GM23338 (cell line): ENCODE data around the gene GPN2. TPM values are rescaled to one million over a fixed set of nuclear protein-coding genes. Genes with fewer than 3 reads are reported as not detected.

Source experiments
- ATAC-seq: fragments of 200-7000 bp; cut with Tn5 transposase; 3 replicates; pipeline ENCODE4 v1.9.1; 2020
- DNase-seq: peaks from one replicate; pipeline ENCODE4 v3.0.0-alpha.2; 2015; ENCODE audit warnings: low spot score
- H2AFZ ChIP-seq: fragments of 200-600 bp; sonication (generic); 2 replicates; pipeline ENCODE4 v1.8.0; 2016; ENCODE audit warnings: antibody characterized with exemption, mild to moderate bottlenecking, moderate library complexity
- H3F3A ChIP-seq: fragments of 200-600 bp; sonication (generic); replicated peaks from 2 replicates; pipeline ENCODE4 v1.8.0; 2017; ENCODE audit warnings: antibody characterized with exemption, mixed run types, low read depth
- H3K27ac ChIP-seq: fragments of 200-600 bp; sonication (generic); 2 replicates; pipeline ENCODE4 v1.6.1; 2016; ENCODE audit warnings: low read depth
- H3K27me3 ChIP-seq: fragments of 200-600 bp; sonication (generic); 2 replicates; pipeline ENCODE4 v1.8.0; 2016; ENCODE audit warnings: mild to moderate bottlenecking, mixed run types, moderate library complexity; ENCODE audit not compliant: insufficient read depth
- H3K36me3 ChIP-seq: fragments of 200-600 bp; sonication (generic); 2 replicates; pipeline ENCODE4 v1.8.0; 2016; ENCODE audit warnings: mild to moderate bottlenecking; ENCODE audit not compliant: insufficient read depth
- H3K4me1 ChIP-seq: fragments of 200-600 bp; sonication (generic); 2 replicates; pipeline ENCODE4 v1.8.0; 2016; ENCODE audit warnings: mild to moderate bottlenecking, moderate library complexity; ENCODE audit not compliant: insufficient read depth
- H3K4me2 ChIP-seq: fragments of 200-600 bp; sonication (generic); 2 replicates; pipeline ENCODE4 v1.7.1; 2017; ENCODE audit warnings: mixed run types
- H3K4me3 ChIP-seq: fragments of 200-600 bp; sonication (generic); 2 replicates; pipeline ENCODE4 v1.6.1; 2016; ENCODE audit warnings: mixed run types
- H3K79me2 ChIP-seq: fragments of 200-600 bp; sonication (generic); replicated peaks from 2 replicates; pipeline ENCODE4 v1.8.0; 2017; ENCODE audit warnings: mild to moderate bottlenecking; ENCODE audit not compliant: insufficient read depth
- H3K9me2 ChIP-seq: fragments of 200-600 bp; sonication (generic); 2 replicates; pipeline ENCODE4 v1.8.0; 2017; ENCODE audit not compliant: insufficient read depth
- H4K20me1 ChIP-seq: fragments of 200-600 bp; sonication (generic); replicated peaks from 2 replicates; pipeline ENCODE4 v1.8.0; 2017; ENCODE audit warnings: mild to moderate bottlenecking; ENCODE audit not compliant: insufficient read depth
- H3K27ac Mint-ChIP-seq: 2 replicates; pipeline ENCODE4 v1.8.0; 2020; ENCODE audit warnings: inconsistent platforms, mild to moderate bottlenecking, moderate library complexity, mixed read lengths
- H3K27me3 Mint-ChIP-seq: 3 replicates; pipeline ENCODE4 v1.8.0; 2022; ENCODE audit warnings: low read depth, mild to moderate bottlenecking, moderate library complexity, mixed read lengths, inconsistent platforms; ENCODE audit not compliant: insufficient read depth, poor library complexity
- H3K36me3 Mint-ChIP-seq: 3 replicates; pipeline ENCODE4 v1.8.0; 2021; ENCODE audit warnings: low read depth, mild to moderate bottlenecking, inconsistent platforms, moderate library complexity, mixed read lengths
- H3K4me1 Mint-ChIP-seq: 3 replicates; pipeline ENCODE4 v1.8.0; 2020; ENCODE audit warnings: mild to moderate bottlenecking, inconsistent platforms, mixed read lengths
- H3K4me3 Mint-ChIP-seq: 3 replicates; pipeline ENCODE4 v1.8.0; 2021; ENCODE audit warnings: moderate library complexity, mild to moderate bottlenecking, inconsistent platforms, mixed read lengths
- H3K9me3 Mint-ChIP-seq: 3 replicates; pipeline ENCODE4 v1.8.0; 2020; ENCODE audit warnings: moderate library complexity, mild to moderate bottlenecking, inconsistent platforms, mixed read lengths
- CREB1 ChIP-seq: fragments of 250-450 bp; sonication (Bioruptor Pico); IDR thresholded peaks from 2 replicates; pipeline ENCODE4 v1.5.0; 2020; ENCODE audit warnings: low read depth, mild to moderate bottlenecking, moderate library complexity
- ETS1 ChIP-seq: IDR thresholded peaks from 2 replicates; pipeline ENCODE4 v1.6.1; 2016; ENCODE audit warnings: antibody characterized with exemption
- EZH2 ChIP-seq: fragments of 200-600 bp; sonication (generic); IDR thresholded peaks from one replicate; pipeline ENCODE4 v1.8.0; 2017; ENCODE audit warnings: antibody characterized with exemption, mild to moderate bottlenecking, low read depth; ENCODE audit not compliant: unreplicated experiment
- EZH2phosphoT487 ChIP-seq: fragments of 200-600 bp; sonication (generic); IDR thresholded peaks from one replicate; pipeline ENCODE4 v1.8.1; 2018; ENCODE audit warnings: antibody characterized with exemption; ENCODE audit not compliant: unreplicated experiment
- JUNB ChIP-seq: IDR thresholded peaks from one replicate; pipeline ENCODE4 v1.6.1; 2016; ENCODE audit warnings: antibody characterized with exemption; ENCODE audit not compliant: unreplicated experiment
- NANOG ChIP-seq: IDR thresholded peaks from 2 replicates; pipeline ENCODE4 v1.6.1; 2016; ENCODE audit warnings: antibody characterized with exemption, borderline replicate concordance
- POLR2AphosphoS5 ChIP-seq: IDR thresholded peaks from 2 replicates; pipeline ENCODE4 v1.6.1; 2016; ENCODE audit warnings: antibody characterized with exemption, low read depth
- STAT1 ChIP-seq: IDR thresholded peaks from one replicate; pipeline ENCODE4 v1.6.1; 2016; ENCODE audit warnings: antibody characterized with exemption; ENCODE audit not compliant: unreplicated experiment
- ZNF114 ChIP-seq: fragments of 250-450 bp; sonication (Bioruptor Pico); IDR thresholded peaks from 2 replicates; pipeline ENCODE4 v1.5.0; 2020; ENCODE audit warnings: mild to moderate bottlenecking, moderate library complexity
- ZNF331 ChIP-seq: fragments of 250-450 bp; sonication (Bioruptor Pico); IDR thresholded peaks from 2 replicates; pipeline ENCODE4 v1.5.0; 2020; ENCODE audit warnings: low read depth, mild to moderate bottlenecking, moderate library complexity
- polyA plus RNA-seq: library from polyadenylated mRNA; unstranded; fragments of >200 nt; fragmentation: Nextera tagmentation; extraction: Ambion mirVana; gene quantifications from 2 replicates; pipeline ENCODE4 v1.2.1, GENCODE V29; 2016
- total RNA-seq: library from RNA; depleted of rRNA; stranded (reverse); fragments of >200 nt; shearing (Covaris generic); gene quantifications from 2 replicates; pipeline ENCODE4 v1.2.3, GENCODE V29; 2014
- TF ChIP-seq, protein P1 (sequence below): IDR thresholded peaks from one replicate; pipeline ENCODE4 v1.6.1; 2018; ENCODE audit warnings: antibody characterized with exemption; ENCODE audit not compliant: unreplicated experiment
- TF ChIP-seq, protein P2 (sequence below), 2 experiments: fragments of 200-600 bp in 1 of 2; sonication (generic) in 1 of 2; conservative IDR thresholded peaks; 2 replicates each; pipeline versions ENCODE4 v1.5.1 to v1.6.1; 2016 to 2017; ENCODE audit warnings: antibody characterized with exemption in 2 of 2, low read depth in 2 of 2, mild to moderate bottlenecking in 2 of 2, moderate library complexity in 1 of 2
- TF ChIP-seq, protein P3 (sequence below): fragments of 250-450 bp; sonication (Bioruptor Pico); IDR thresholded peaks from 2 replicates; pipeline ENCODE4 v1.5.0; 2020; ENCODE audit warnings: mild to moderate bottlenecking, moderate library complexity

Gene GPN2
- total and polyA plus RNA-seq, 2 experiments from 2014 or later: 10.1 to 19.4 TPM

DNA sequence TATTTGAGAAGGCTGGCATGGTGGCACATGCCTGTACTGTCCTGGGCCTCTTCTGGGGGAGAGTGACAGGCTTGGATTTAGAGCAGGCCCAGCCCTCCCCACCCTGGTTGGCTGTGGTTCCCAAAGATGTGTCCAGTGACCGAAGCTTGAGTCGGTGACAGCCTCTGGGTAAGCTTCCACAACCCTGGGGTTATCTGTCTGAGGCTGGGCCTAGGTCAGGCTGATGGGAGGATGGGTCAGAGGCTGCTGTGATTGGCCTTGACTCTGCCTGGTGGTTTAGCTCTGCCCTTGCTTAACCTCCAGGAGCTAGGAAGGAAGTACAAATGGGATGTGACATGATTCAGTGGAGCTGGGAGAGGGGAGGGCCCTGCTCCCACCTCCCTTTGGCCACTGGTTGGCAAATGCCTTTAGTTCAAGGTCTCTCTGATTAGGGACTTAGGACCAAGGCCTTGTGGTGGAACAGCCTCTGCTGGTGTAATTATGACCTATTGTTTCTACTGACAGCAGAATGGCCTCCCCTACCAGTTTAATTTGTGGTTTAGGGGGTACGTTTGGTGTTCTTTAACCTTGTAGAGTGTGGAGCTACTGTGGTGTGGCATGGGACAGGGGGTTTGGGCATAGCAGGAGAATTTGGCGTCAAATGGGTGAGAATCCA is 48.0 kb upstream of the GPN2 start (continued):
- TF ChIP-seq, protein P1, sequence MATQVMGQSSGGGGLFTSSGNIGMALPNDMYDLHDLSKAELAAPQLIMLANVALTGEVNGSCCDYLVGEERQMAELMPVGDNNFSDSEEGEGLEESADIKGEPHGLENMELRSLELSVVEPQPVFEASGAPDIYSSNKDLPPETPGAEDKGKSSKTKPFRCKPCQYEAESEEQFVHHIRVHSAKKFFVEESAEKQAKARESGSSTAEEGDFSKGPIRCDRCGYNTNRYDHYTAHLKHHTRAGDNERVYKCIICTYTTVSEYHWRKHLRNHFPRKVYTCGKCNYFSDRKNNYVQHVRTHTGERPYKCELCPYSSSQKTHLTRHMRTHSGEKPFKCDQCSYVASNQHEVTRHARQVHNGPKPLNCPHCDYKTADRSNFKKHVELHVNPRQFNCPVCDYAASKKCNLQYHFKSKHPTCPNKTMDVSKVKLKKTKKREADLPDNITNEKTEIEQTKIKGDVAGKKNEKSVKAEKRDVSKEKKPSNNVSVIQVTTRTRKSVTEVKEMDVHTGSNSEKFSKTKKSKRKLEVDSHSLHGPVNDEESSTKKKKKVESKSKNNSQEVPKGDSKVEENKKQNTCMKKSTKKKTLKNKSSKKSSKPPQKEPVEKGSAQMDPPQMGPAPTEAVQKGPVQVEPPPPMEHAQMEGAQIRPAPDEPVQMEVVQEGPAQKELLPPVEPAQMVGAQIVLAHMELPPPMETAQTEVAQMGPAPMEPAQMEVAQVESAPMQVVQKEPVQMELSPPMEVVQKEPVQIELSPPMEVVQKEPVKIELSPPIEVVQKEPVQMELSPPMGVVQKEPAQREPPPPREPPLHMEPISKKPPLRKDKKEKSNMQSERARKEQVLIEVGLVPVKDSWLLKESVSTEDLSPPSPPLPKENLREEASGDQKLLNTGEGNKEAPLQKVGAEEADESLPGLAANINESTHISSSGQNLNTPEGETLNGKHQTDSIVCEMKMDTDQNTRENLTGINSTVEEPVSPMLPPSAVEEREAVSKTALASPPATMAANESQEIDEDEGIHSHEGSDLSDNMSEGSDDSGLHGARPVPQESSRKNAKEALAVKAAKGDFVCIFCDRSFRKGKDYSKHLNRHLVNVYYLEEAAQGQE: no peak
- TF ChIP-seq POLR2AphosphoS5: no peak

DNA sequence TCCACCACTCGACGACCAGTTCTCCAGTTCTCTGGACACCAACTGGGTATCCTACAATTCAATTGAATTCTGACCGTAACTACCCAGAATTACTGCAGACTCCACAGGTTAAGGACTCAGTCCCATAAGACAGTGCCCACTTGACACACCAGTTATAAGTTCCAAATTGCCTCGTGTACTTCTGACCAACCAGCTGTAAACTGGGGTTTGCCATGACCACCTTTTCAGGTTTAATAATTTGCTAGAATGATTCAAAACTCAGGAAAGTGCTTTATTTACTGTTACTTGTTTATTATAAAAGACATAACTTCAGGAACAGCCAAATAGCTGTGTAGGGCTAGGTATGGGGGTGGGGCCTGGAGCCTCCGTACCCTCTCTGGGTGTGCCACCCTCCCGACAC is 46.7 kb upstream of the GPN2 start:
- Mint-ChIP-seq H3K4me3 (no peak overlapping the region), H3K27ac (no peak overlapping the region), H3K36me3 (peaks cover 63% of the 10 kb centered on the region), H3K4me1 (0 out of 3 replicates have a peak, but pooled peaks cover 3% of the 10 kb centered on the region), H3K9me3 (no peaks in the 10 kb centered on the region), H3K27me3 (peaks cover 3% of the 10 kb centered on the region)
- 0 out of 2 replicates have a peak, but pooled peaks cover 7% of the 10 kb centered on the region for H3K4me1 ChIP-seq
- TF ChIP-seq ETS1 (no peak), POLR2AphosphoS5 (no peak), CREB1 (CRISPR knock-in tag) (no peak), EZH2phosphoT487 (no peak), NANOG (no peak), ZNF331 (CRISPR knock-in tag) (no peak), STAT1 (no peak), ZNF114 (CRISPR knock-in tag) (no peak), JUNB (no peak), EZH2 (no peak)
- TF ChIP-seq, protein P2, sequence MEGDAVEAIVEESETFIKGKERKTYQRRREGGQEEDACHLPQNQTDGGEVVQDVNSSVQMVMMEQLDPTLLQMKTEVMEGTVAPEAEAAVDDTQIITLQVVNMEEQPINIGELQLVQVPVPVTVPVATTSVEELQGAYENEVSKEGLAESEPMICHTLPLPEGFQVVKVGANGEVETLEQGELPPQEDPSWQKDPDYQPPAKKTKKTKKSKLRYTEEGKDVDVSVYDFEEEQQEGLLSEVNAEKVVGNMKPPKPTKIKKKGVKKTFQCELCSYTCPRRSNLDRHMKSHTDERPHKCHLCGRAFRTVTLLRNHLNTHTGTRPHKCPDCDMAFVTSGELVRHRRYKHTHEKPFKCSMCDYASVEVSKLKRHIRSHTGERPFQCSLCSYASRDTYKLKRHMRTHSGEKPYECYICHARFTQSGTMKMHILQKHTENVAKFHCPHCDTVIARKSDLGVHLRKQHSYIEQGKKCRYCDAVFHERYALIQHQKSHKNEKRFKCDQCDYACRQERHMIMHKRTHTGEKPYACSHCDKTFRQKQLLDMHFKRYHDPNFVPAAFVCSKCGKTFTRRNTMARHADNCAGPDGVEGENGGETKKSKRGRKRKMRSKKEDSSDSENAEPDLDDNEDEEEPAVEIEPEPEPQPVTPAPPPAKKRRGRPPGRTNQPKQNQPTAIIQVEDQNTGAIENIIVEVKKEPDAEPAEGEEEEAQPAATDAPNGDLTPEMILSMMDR (conservative IDR thresholded peaks at IDR 0.05; ENCODE audit: low read depth in 2 of 2): no peak
- TF ChIP-seq, protein P3, sequence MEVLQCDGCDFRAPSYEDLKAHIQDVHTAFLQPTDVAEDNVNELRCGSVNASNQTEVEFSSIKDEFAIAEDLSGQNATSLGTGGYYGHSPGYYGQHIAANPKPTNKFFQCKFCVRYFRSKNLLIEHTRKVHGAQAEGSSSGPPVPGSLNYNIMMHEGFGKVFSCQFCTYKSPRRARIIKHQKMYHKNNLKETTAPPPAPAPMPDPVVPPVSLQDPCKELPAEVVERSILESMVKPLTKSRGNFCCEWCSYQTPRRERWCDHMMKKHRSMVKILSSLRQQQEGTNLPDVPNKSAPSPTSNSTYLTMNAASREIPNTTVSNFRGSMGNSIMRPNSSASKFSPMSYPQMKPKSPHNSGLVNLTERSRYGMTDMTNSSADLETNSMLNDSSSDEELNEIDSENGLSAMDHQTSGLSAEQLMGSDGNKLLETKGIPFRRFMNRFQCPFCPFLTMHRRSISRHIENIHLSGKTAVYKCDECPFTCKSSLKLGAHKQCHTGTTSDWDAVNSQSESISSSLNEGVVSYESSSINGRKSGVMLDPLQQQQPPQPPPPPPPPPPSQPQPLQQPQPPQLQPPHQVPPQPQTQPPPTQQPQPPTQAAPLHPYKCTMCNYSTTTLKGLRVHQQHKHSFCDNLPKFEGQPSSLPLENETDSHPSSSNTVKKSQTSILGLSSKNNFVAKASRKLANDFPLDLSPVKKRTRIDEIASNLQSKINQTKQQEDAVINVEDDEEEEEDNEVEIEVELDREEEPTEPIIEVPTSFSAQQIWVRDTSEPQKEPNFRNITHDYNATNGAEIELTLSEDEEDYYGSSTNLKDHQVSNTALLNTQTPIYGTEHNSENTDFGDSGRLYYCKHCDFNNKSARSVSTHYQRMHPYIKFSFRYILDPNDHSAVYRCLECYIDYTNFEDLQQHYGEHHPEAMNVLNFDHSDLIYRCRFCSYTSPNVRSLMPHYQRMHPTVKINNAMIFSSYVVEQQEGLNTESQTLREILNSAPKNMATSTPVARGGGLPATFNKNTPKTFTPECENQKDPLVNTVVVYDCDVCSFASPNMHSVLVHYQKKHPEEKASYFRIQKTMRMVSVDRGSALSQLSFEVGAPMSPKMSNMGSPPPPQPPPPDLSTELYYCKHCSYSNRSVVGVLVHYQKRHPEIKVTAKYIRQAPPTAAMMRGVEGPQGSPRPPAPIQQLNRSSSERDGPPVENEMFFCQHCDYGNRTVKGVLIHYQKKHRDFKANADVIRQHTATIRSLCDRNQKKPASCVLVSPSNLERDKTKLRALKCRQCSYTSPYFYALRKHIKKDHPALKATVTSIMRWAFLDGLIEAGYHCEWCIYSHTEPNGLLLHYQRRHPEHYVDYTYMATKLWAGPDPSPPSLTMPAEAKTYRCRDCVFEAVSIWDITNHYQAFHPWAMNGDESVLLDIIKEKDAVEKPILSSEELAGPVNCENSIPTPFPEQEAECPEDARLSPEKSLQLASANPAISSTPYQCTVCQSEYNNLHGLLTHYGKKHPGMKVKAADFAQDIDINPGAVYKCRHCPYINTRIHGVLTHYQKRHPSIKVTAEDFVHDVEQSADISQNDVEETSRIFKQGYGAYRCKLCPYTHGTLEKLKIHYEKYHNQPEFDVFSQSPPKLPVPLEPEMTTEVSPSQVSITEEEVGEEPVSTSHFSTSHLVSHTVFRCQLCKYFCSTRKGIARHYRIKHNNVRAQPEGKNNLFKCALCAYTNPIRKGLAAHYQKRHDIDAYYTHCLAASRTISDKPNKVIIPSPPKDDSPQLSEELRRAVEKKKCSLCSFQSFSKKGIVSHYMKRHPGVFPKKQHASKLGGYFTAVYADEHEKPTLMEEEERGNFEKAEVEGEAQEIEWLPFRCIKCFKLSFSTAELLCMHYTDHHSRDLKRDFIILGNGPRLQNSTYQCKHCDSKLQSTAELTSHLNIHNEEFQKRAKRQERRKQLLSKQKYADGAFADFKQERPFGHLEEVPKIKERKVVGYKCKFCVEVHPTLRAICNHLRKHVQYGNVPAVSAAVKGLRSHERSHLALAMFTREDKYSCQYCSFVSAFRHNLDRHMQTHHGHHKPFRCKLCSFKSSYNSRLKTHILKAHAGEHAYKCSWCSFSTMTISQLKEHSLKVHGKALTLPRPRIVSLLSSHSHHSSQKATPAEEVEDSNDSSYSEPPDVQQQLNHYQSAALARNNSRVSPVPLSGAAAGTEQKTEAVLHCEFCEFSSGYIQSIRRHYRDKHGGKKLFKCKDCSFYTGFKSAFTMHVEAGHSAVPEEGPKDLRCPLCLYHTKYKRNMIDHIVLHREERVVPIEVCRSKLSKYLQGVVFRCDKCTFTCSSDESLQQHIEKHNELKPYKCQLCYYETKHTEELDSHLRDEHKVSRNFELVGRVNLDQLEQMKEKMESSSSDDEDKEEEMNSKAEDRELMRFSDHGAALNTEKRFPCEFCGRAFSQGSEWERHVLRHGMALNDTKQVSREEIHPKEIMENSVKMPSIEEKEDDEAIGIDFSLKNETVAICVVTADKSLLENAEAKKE (CRISPR knock-in tag): no peak
- no peak overlapping the region for H3K4me2 ChIP-seq
- H3F3A ChIP-seq: peaks cover 4% of the 10 kb centered on the region; the same call in 1 of the 2 replicates
- H3K4me3 ChIP-seq: no peak overlapping the region
- DNase-seq: no peak
- H3K27ac ChIP-seq: no peak overlapping the region
- no peak overlapping the region for H2AFZ ChIP-seq
- peaks cover 48% of the 10 kb centered on the region for H3K79me2 ChIP-seq
- H3K27me3 ChIP-seq: no peaks in the 10 kb centered on the region
- peaks cover 26% of the 10 kb centered on the region; the same call in 1 of the 2 replicates for H3K36me3 ChIP-seq
- ATAC-seq: no peak
- no peaks in the 10 kb centered on the region for H3K9me2 ChIP-seq
- peaks cover 25% of the 10 kb centered on the region for H4K20me1 ChIP-seq
